Esophagus muscularis mucosa (tissue), 4 donors: Measurements from ENCODE around the gene UROC1.

Source experiments
- CTCF ChIP-seq, 3 experiments: fragments of 200-600 bp in 2 of 3; fragments of 450-650 bp in 1 of 3; sonication (generic) in 2 of 3; IDR thresholded peaks; one replicate each; pipeline ENCODE4 v1.5.1; 2017 to 2019; ENCODE audit warnings: antibody characterized with exemption in 3 of 3, mild to moderate bottlenecking in 2 of 3, moderate library complexity in 1 of 3
- EP300 ChIP-seq: sonication (generic); formaldehyde crosslinking; IDR thresholded peaks from one replicate; pipeline ENCODE4 v1.6.1; 2017; ENCODE audit warnings: antibody characterized with exemption
- POLR2AphosphoS5 ChIP-seq, 2 donors: sonication (generic); formaldehyde crosslinking; IDR thresholded peaks; one replicate each; pipeline ENCODE4 v1.6.1; 2017; ENCODE audit warnings: antibody characterized with exemption in 2 of 2

GRCh38 chr3:126445506-126445905, 72.1 kb downstream of the UROC1 start:
- TF ChIP-seq CTCF (IDR thresholded peaks at IDR 0.05): no peak
- no peak for TF ChIP-seq POLR2AphosphoS5 (IDR thresholded peaks at IDR 0.05)
- no peak for TF ChIP-seq EP300
